WTC11 (cell line): ENCODE data around the gene HOXD12. TPM values are rescaled to one million over a fixed set of nuclear protein-coding genes. Genes with fewer than 3 reads are reported as not detected.

Source experiments
- ATAC-seq: fragments of 200-7000 bp; cut with Tn5 transposase; 2 replicates; pipeline ENCODE4 v1.10.0; 2021; ENCODE audit warnings: mild to moderate bottlenecking, moderate library complexity
- CTCF ChIA-PET: fragments of 300-600 bp; sonication (Branson Sonifier 250); formaldehyde crosslinking; loops from one replicate; lab custom pipeline; 2021; ENCODE audit warnings: antibody characterized with exemption; lab: Charles Lee
- POLR2A ChIA-PET: fragments of 350-600 bp; sonication (Branson Sonifier 250); formaldehyde crosslinking; loops from one replicate; lab custom pipeline; 2021; ENCODE audit warnings: antibody characterized with exemption; lab: Charles Lee
- DNase-seq: peaks from one replicate; pipeline ENCODE4 v3.0.0; 2021; ENCODE audit warnings: low spot score
- H3K27ac Mint-ChIP-seq: 2 replicates; pipeline ENCODE4 v1.8.0; 2021; ENCODE audit warnings: mixed read lengths
- H3K27me3 Mint-ChIP-seq: 2 replicates; pipeline ENCODE4 v1.8.0; 2021; ENCODE audit warnings: low read depth, mild to moderate bottlenecking, moderate library complexity, mixed read lengths
- H3K36me3 Mint-ChIP-seq: 2 replicates; pipeline ENCODE4 v1.8.0; 2021; ENCODE audit warnings: mixed read lengths
- H3K4me1 Mint-ChIP-seq: 2 replicates; pipeline ENCODE4 v1.8.0; 2022; ENCODE audit warnings: mixed read lengths
- H3K4me3 Mint-ChIP-seq: 2 replicates; pipeline ENCODE4 v1.8.0; 2021; ENCODE audit warnings: mild to moderate bottlenecking, moderate library complexity, mixed read lengths
- H3K9me3 Mint-ChIP-seq: 2 replicates; pipeline ENCODE4 v1.8.0; 2021; ENCODE audit warnings: mixed read lengths
- ATF3 ChIP-seq: sonication (generic); formaldehyde crosslinking; conservative IDR thresholded peaks from 2 replicates; pipeline ENCODE4 v1.8.1; 2022; ENCODE audit warnings: mild to moderate bottlenecking, missing genetic modification reagents
- FOXJ3 ChIP-seq: sonication (generic); formaldehyde crosslinking; IDR thresholded peaks from 2 replicates; pipeline ENCODE4 v1.9.0; 2021; ENCODE audit warnings: missing genetic modification reagents, mild to moderate bottlenecking, borderline replicate concordance
- FOXK1 ChIP-seq: sonication (generic); formaldehyde crosslinking; IDR thresholded peaks from 2 replicates; pipeline ENCODE4 v1.8.0; 2022; ENCODE audit warnings: mild to moderate bottlenecking, moderate library complexity, missing genetic modification reagents
- JAZF1 ChIP-seq: fragments of 250-450 bp; sonication (Bioruptor Pico); IDR thresholded peaks from 2 replicates; pipeline ENCODE4 v1.9.0; 2021; ENCODE audit warnings: moderate library complexity, mild to moderate bottlenecking, inconsistent platforms
- KAT7 ChIP-seq: sonication (generic); formaldehyde crosslinking; IDR thresholded peaks from 2 replicates; pipeline ENCODE4 v1.8.1; 2023; ENCODE audit warnings: missing genetic modification reagents, mild to moderate bottlenecking, borderline replicate concordance
- NR2C2 ChIP-seq: sonication (generic); formaldehyde crosslinking; IDR thresholded peaks from 2 replicates; pipeline ENCODE4 v1.8.0; 2022; ENCODE audit warnings: mild to moderate bottlenecking, missing genetic modification reagents
- RELA ChIP-seq: sonication (generic); formaldehyde crosslinking; IDR thresholded peaks from 2 replicates; pipeline ENCODE4 v1.8.1; 2022; ENCODE audit warnings: missing genetic modification reagents, mild to moderate bottlenecking, borderline replicate concordance
- USF2 ChIP-seq: sonication (generic); formaldehyde crosslinking; IDR thresholded peaks from 2 replicates; pipeline ENCODE4 v1.8.1; 2023; ENCODE audit warnings: mild to moderate bottlenecking, missing genetic modification reagents, moderate library complexity
- ZNF121 ChIP-seq: sonication (generic); formaldehyde crosslinking; IDR thresholded peaks from 2 replicates; pipeline ENCODE4 v1.8.0; 2023; ENCODE audit warnings: missing genetic modification reagents
- ZNF232 ChIP-seq: sonication (generic); formaldehyde crosslinking; IDR thresholded peaks from 2 replicates; pipeline ENCODE4 v1.8.0; 2022; ENCODE audit warnings: mild to moderate bottlenecking, missing genetic modification reagents
- ZNF263 ChIP-seq: sonication (generic); formaldehyde crosslinking; IDR thresholded peaks from 2 replicates; pipeline ENCODE4 v1.8.1; 2022; ENCODE audit warnings: low read depth, mild to moderate bottlenecking, moderate library complexity, missing genetic modification reagents
- ZNF317 ChIP-seq: sonication (generic); formaldehyde crosslinking; IDR thresholded peaks from 2 replicates; pipeline ENCODE4 v1.8.1; 2023; ENCODE audit warnings: low read depth, mild to moderate bottlenecking, moderate library complexity, missing genetic modification reagents, borderline replicate concordance
- total RNA-seq: library from RNA; stranded (reverse); gene quantifications from 3 replicates; pipeline ENCODE4 v1.2.3, GENCODE V29; 2021
- TF ChIP-seq, protein P1 (sequence below): sonication (generic); formaldehyde crosslinking; IDR thresholded peaks from 2 replicates; pipeline ENCODE4 v1.8.0; 2023; ENCODE audit warnings: missing genetic modification reagents
- TF ChIP-seq, protein P2 (sequence below): sonication (generic); formaldehyde crosslinking; IDR thresholded peaks from 2 replicates; pipeline ENCODE4 v1.8.0; 2022; ENCODE audit warnings: missing genetic modification reagents
- TF ChIP-seq, protein P3 (sequence below): sonication (generic); formaldehyde crosslinking; IDR thresholded peaks from 2 replicates; pipeline ENCODE4 v1.8.1; 2022; ENCODE audit warnings: low read depth, mild to moderate bottlenecking, moderate library complexity, missing genetic modification reagents, borderline replicate concordance

The HOXD12 gene
- total RNA-seq, 1 experiment from 2014 or later, result 0.17 TPM

- peak overlapping the region; percentile 64 for H3K4me3 Mint-ChIP-seq
- 0 out of 2 replicates have a peak, but pooled peaks cover 2% of the 10 kb centered on the region for H3K36me3 Mint-ChIP-seq
- ATAC-seq, result no peak
- no peak for DNase-seq
- ChIA-PET CTCF (no interaction called here), POLR2A (no interaction called here)
- H3K9me3 Mint-ChIP-seq, result no peaks in the 10 kb centered on the region
- H3K27ac Mint-ChIP-seq, result no peak overlapping the region
- TF ChIP-seq FOXK1 (CRISPR knock-in tag), result no peak
- TF ChIP-seq, protein P1, sequence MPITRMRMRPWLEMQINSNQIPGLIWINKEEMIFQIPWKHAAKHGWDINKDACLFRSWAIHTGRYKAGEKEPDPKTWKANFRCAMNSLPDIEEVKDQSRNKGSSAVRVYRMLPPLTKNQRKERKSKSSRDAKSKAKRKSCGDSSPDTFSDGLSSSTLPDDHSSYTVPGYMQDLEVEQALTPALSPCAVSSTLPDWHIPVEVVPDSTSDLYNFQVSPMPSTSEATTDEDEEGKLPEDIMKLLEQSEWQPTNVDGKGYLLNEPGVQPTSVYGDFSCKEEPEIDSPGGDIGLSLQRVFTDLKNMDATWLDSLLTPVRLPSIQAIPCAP (CRISPR knock-in tag), result no peak
- TF ChIP-seq ATF3, result no peak
- no peak for TF ChIP-seq ZNF263
- H3K4me1 Mint-ChIP-seq, result peaks cover 23% of the 10 kb centered on the region
- H3K27me3 Mint-ChIP-seq, result peaks cover 99% of the 10 kb centered on the region
These were observed 35.4 kb downstream of the HOXD12 start for GRCh38 chr2:176135035-176135440.

DNA sequence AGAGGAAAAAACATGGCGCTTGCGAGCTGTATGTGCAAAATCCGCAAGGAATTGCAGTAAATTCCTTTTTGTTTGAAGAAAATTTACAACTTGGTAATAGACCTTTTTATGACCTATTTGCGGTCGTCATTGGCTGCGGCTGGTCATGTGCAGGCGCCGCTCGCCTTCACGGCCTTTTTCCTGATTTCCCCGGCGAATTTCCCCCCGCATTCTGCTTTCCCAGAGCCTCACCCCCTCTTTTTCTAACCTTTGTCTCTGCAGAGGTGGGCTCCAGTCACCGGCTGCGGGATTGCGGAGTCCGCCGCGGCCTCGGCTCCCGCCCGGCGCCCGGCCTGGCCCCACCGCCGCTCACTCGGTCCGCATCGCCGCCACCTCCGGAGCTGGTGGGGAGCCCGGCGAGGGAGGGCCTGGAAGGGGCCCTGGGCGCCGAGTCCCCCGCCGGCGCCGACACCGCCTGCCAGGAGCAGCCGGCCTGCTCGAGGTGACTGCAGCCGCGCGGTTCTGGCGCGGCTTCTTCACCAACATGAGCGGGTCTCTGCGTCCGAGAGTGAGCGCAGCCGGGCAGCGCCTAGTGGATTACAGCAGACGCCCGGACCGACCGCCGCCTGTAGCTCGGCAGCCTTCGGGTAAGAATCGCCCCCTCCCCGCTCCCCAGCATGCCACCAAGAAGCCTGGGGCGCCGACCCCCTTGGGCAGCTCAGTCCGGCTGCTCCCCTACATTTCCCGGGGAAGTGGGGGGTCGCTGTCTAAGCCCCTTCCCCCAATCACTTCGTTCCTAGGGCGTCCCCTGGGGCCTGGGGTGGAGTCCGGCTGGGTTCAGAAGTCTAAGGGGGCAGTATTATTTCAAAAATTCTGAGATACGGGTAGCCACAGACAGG, 37.0 kb downstream of the HOXD12 start:
- ATAC-seq, result peak; percentile 11
- peak; percentile 51 for DNase-seq
- CTCF ChIA-PET, result interaction anchor here (0.6 to 2.3 kb wide), 14 partner anchors 8 to 516 kb away, joined by 3 to 11 read pairs (median 4); no protein-coding TSS in a partner anchor
- H3K27me3 Mint-ChIP-seq, result peaks cover 98% of the 10 kb centered on the region
- H3K9me3 Mint-ChIP-seq, result no peaks in the 10 kb centered on the region
- POLR2A ChIA-PET, result no interaction called here
- H3K36me3 Mint-ChIP-seq, result 0 out of 2 replicates have a peak, but pooled peaks cover 2% of the 10 kb centered on the region
- peaks cover 20% of the 10 kb centered on the region for H3K4me1 Mint-ChIP-seq
- peak overlapping the region; percentile 64 for H3K4me3 Mint-ChIP-seq
- no peak overlapping the region for H3K27ac Mint-ChIP-seq
- TF ChIP-seq USF2 (CRISPR knock-in tag) (peak; percentile 50), ZNF121 (CRISPR knock-in tag) (no peak)

DNA sequence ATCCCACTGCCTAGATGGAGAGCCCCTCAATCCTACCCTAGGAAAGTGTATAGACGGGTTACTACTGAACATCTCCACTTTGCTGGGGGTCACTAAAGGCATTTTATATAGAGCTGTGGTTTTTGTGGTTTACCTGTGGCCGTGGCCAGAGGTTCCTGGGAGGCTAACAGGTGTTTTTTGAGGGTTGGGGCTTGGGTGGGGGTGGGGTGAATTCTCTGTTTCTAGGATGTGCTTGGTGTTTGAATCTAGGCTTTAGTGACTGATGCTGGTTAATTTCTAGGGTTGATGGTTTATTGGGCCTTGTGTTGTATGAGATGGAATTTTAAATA, 37.6 kb downstream of the HOXD12 start:
- TF ChIP-seq ATF3, result no peak
- TF ChIP-seq, protein P1 (CRISPR knock-in tag), result no peak
- TF ChIP-seq, protein P2, sequence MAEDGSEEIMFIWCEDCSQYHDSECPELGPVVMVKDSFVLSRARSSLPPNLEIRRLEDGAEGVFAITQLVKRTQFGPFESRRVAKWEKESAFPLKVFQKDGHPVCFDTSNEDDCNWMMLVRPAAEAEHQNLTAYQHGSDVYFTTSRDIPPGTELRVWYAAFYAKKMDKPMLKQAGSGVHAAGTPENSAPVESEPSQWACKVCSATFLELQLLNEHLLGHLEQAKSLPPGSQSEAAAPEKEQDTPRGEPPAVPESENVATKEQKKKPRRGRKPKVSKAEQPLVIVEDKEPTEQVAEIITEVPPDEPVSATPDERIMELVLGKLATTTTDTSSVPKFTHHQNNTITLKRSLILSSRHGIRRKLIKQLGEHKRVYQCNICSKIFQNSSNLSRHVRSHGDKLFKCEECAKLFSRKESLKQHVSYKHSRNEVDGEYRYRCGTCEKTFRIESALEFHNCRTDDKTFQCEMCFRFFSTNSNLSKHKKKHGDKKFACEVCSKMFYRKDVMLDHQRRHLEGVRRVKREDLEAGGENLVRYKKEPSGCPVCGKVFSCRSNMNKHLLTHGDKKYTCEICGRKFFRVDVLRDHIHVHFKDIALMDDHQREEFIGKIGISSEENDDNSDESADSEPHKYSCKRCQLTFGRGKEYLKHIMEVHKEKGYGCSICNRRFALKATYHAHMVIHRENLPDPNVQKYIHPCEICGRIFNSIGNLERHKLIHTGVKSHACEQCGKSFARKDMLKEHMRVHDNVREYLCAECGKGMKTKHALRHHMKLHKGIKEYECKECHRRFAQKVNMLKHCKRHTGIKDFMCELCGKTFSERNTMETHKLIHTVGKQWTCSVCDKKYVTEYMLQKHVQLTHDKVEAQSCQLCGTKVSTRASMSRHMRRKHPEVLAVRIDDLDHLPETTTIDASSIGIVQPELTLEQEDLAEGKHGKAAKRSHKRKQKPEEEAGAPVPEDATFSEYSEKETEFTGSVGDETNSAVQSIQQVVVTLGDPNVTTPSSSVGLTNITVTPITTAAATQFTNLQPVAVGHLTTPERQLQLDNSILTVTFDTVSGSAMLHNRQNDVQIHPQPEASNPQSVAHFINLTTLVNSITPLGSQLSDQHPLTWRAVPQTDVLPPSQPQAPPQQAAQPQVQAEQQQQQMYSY (CRISPR knock-in tag), result no peak
- TF ChIP-seq RELA (CRISPR knock-in tag), result no peak
- no peak for TF ChIP-seq FOXJ3 (CRISPR knock-in tag)
- no peak for TF ChIP-seq ZNF232 (CRISPR knock-in tag)
- no peak for TF ChIP-seq JAZF1 (CRISPR knock-in tag)
- TF ChIP-seq NR2C2 (CRISPR knock-in tag), result no peak
- no peak for TF ChIP-seq ZNF317
- no peak for TF ChIP-seq KAT7 (CRISPR knock-in tag)
- TF ChIP-seq, protein P3, sequence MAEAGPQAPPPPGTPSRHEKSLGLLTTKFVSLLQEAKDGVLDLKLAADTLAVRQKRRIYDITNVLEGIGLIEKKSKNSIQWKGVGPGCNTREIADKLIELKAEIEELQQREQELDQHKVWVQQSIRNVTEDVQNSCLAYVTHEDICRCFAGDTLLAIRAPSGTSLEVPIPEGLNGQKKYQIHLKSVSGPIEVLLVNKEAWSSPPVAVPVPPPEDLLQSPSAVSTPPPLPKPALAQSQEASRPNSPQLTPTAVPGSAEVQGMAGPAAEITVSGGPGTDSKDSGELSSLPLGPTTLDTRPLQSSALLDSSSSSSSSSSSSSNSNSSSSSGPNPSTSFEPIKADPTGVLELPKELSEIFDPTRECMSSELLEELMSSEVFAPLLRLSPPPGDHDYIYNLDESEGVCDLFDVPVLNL (CRISPR knock-in tag), result no peak
- TF ChIP-seq, all 79 proteins: peak for 0
- H3K4me1 Mint-ChIP-seq, result peaks cover 20% of the 10 kb centered on the region
- no peak for ATAC-seq
- ChIA-PET CTCF (interaction anchor here (0.6 to 2.3 kb wide), 8 partner anchors 10 to 515 kb away, joined by 3 to 11 read pairs (median 4); no protein-coding TSS in a partner anchor), POLR2A (no interaction called here)
- H3K27ac Mint-ChIP-seq, result no peak overlapping the region
- peaks cover 98% of the 10 kb centered on the region for H3K27me3 Mint-ChIP-seq
- DNase-seq, result no peak
- peak overlapping the region; percentile 52 for H3K4me3 Mint-ChIP-seq
- 0 out of 2 replicates have a peak, but pooled peaks cover 2% of the 10 kb centered on the region for H3K36me3 Mint-ChIP-seq
- no peaks in the 10 kb centered on the region for H3K9me3 Mint-ChIP-seq
